Measurements from ENCODE around the gene TEX48.

The TEX48 gene

DNA sequence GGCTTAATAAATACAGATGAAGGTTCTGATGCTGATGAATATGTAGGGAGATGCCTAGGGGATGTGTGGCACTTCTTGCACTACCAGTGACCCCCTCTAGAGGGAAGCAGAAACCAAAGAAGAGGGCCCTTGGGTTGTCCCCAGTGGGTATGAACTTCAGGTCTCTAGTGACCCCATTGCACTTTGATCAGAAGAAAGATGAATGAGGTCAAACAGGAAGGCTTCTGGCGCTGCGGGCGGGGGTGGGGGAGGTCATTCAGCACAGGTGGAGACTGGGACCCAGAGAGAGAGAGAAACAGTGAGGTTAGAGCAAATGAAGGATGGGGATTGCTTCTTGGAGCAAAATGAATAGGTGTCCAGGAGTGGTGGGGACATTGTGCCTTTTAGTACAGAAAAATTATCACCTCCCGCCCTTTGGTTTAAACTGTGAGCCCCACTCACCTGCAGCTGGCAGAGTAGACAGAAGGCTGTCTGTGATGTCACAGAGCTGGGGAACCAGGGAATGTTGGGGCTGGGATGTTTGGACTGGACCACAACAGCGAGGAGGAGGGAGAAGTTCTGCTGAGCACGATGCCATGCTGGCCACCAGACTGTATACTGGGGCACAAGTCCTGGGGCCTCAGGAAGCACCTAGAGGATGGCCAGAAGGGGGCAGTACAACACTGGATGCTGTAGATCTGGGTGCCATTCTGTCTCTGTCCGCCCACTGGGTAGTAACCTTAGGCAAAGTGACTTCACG, at the start of gene TEX48:
Gene TEX48, minus strand, starts transcription at position 599 of the 739 bp plus-strand sequence. CDS start 10,469 bp downstream, outside the sequence.
- DNase-seq (ENCODE audit: low spot score) = peak; percentile 76

- DNase-seq (ENCODE audit: low spot score) = no peak
Measured at GRCh38 chr9:114731701-114732100, 49.7 kb upstream of the TEX48 start.

DNA sequence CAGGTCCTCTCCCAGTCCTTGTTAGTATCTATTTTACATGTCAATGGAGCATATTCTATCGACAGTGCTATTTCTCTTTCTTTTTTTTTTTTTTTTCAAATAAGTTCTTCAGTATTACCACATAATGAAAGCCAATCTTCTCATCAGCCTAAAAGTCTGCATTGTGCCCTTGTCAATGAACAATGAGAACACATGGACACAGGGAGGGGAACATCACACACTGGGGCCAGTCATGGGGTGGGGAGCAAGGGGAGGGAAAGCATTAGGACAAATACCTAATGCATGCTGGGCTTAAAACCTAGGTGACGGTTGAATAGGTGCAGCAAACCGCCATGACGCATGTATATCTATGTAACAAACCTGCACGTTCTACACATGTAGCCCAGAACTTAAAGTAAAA, 47.7 kb upstream of the TEX48 start:
- no peak for DNase-seq (ENCODE audit: low spot score)

DNA sequence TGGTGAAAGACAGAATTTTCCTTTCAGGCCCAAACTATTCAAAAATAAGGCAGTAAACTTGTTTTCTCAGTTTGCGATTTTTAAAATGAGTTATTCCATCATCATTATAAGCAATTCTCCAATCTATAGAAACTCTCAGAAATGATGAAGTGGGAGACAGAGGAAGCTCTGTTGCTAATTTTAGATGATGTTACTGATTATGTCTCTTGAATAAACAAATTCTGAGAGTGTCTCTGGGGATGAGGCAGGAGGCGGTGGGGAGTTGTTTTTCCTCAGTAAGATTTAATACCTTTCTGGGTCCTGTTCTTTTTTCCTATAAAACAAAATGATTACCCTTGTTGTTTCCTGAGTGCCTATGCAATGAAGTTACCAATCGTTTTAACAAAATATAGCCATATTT, 43.9 kb upstream of the TEX48 start:
- DNase-seq (ENCODE audit: low spot score) = no peak

- DNase-seq (ENCODE audit: low spot score) = no peak
Measured at GRCh38 chr9:114724744-114725143, 42.8 kb upstream of the TEX48 start.

- no peak for DNase-seq (ENCODE audit: low spot score)
Measured at GRCh38 chr9:114723931-114724330, 41.9 kb upstream of the TEX48 start.

DNA sequence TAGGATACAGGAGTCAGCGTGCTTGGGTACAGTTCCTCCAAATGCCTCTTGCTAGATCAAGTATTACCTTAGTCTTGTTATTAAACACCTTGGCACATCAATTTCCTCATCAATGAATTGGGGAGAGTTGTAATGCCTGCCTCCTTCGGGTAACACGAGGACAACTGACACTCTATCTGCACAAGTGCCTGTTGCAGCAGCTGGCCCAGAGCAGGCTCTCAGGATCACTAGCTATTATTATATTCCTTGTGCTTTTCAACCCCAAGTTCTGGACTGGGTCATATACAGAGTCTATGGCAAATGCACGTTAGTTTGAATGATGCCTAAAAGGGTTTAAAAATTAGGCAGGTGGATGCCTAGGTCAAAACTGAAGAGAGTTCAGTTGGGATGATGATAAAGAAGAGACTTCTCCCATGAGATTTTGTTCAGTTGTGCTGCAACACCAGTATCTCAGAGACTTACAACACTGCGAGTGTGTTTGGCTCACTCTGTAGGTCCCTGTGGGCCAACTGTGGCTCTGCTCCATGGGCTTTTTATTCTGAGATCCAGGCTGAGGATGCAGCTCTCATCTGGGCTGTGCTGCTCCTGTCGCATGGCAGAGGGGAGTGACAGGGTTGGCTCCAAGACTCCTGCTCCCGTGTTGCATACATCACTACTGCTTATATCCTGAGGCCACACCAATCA, 41.1 kb upstream of the TEX48 start:
- no peak for DNase-seq (ENCODE audit: low spot score)

DNA sequence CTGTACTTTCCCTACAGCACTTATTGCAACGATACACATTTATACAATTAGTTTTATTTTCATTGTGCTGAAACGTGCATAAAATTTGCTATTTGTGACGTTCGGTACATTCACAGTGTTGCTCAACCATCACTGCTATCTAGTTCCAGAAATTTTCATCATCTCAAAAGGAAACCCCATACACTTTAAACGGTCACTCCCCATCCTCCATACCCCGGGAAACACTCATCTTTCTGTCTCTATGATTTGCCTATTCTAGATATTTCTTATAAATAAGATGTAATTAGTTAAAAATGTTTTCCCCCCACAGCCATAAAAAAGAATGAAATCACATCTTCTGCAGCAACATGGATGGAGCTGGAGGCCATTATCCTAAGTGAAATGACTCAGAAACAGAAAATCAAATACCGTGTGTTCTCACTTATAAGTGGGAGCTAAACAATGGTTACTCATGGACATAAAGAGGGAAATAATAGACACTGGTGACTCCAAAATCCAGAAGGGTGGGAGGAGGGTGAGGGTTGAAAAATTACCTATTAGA, 40.2 kb upstream of the TEX48 start:
- no peak for DNase-seq (ENCODE audit: low spot score)

DNA sequence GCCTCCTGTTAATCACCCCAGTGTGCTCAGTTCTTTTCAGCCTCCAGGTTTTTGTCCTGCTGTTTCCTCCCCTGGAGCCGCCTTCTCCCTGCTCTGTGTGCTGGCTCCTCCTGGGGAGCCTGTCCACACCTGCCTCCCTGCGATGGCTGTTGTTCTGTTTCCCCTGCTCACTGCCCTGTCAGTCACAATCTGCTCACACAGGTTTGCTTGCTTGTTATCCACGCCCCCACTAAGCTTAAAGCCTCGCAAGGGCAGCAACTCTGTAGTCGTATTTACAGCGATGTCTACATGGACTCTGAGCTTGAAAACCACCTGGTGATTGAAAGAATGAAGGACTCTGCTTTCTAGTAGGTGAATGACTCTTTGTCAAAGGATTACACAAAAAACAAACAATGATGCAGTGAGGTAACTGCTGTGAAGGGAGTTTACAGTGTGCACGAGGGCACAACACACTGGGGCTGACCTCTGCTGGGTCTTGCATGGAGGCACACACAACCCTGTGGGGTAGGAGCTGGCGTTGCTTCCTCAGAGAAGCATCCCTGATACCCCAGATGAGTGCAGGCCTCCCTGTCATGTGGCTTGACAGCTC, 39.6 kb upstream of the TEX48 start:
- peak; percentile 44 for DNase-seq (ENCODE audit: low spot score)

DNA sequence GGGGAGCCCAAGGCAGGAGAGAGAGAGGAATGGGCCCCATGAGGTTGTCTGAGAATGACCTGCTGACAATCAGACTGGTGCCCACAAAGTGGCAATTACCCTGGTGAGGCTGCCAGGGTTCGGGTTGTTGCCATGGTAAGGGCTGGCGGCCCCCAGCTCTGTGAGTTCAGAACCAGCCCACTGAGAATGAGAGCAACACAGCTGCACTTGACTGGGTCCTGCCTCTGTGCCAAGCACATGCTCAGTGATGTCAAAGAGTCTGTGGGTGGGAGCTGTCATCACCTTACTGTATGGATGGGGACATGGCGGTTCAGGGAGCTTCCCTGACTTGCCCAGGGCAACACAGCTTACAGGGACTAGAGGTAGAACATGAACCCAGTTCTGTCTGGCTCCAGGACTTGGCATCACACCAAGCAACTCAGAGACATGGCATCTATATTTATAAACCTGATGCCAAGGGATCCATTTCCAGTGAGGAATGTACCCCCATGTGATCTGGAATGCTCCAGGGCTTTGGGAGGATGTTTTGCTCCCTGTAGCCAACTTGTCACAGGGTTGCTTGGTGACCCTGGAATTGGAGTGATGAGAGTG, 38.2 kb upstream of the TEX48 start:
- no peak for DNase-seq (ENCODE audit: low spot score)

DNA sequence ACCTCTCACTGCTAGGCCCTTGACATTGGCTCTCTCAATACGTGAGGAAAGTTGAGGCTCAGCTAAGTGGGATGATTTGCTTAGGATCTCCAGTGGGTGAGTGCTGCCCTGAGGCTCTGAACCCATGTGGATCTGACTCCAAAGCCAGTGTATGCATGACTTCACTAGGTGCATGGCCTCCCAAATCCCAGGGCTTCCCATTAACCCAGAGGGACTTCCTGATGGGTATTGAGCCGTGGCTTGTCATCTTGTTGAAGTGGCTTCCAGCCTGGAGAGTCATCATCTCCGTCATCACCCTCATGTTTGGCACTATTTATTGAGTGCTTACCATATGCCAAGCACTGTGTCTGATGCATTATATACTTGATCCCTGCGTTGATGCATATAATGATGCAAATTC, 37.3 kb upstream of the TEX48 start:
- no peak for DNase-seq (ENCODE audit: low spot score)

DNA sequence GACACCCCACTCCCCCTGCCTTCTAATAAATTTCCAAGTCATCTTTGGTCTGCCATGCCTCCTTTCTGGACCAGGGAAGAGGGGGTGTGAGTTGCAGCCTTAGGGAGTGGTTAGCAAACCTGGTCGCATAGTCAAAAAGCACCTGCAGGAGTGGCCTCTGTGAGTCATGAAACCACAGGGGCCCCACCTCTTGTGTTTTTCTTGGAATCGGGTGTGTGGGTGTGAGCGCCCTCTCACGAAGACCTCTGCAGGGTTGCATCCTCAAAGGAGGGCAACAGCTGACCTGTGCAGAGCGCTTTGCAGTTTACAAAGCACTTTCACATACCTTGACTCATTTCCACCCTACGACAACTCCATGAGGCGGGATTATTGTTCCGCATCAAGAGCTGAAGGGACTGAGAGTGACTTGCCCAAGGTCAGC, 36.8 kb upstream of the TEX48 start:
- peak; percentile 24 for DNase-seq (ENCODE audit: low spot score)

GRCh38 chr9:114717908-114718486, 36.0 kb upstream of the TEX48 start:
- DNase-seq (ENCODE audit: low spot score) = no peak

- DNase-seq (ENCODE audit: low spot score) = no peak
Measured at GRCh38 chr9:114709636-114710035, 27.6 kb upstream of the TEX48 start.

DNA sequence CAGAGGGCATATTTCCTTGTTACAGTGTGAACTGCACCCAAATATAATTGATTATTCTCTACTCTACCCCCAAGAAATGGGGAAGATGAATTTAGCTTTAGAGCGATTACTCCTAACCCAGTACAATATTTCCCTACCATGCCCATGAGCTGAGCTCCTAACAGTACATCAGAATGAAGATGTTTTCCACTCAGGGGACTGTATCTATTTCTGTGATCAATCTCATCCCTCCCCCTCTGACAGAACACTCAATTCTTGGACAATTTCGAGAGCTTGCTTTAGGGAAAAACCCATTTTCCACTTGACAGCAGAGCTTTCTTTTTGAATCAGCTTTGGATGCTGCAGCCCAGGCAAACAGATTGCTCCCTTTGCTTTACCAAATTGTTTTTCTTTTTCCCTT, 24.7 kb upstream of the TEX48 start:
- no peak for DNase-seq (ENCODE audit: low spot score)

DNA sequence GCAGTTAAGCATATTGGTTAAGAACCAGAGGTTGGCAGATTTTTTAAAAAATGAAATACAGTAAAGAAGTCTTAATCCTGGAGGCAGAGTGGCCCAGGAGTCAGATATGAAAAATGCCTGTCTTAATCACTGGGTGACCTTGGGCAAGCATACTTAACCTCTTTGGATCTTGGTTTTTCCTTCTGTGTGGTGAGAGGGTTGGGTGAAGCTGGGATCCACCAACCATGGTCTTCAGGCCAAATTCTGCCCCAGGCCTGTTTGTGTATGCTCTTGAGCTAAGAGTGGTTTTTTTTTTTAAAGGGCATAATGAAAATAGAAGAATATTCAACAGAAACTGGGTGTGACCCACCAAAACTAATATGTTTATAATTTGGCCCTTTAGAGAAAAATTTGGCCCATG, 20.0 kb upstream of the TEX48 start:
- DNase-seq (ENCODE audit: low spot score) = no peak

DNA sequence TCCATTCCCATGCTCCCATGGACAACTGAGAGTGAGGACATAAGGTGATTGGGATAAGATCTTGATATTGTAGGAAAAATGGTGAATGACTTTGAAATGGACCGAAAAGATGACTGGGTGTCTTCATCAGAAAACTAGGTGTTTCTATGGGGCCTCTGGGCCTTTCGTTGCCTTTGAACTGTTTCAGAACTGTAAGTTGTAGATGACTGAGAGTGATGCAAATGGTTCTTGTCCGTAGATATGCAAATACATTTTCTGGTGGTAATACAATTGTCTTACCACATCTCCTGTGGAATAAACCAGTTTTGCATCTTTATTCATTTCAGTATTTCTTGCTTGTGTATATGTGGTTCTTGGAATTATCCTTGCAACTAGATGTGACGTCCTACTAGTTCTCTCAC, 16.0 kb upstream of the TEX48 start:
- no peak for DNase-seq (ENCODE audit: low spot score)

DNA sequence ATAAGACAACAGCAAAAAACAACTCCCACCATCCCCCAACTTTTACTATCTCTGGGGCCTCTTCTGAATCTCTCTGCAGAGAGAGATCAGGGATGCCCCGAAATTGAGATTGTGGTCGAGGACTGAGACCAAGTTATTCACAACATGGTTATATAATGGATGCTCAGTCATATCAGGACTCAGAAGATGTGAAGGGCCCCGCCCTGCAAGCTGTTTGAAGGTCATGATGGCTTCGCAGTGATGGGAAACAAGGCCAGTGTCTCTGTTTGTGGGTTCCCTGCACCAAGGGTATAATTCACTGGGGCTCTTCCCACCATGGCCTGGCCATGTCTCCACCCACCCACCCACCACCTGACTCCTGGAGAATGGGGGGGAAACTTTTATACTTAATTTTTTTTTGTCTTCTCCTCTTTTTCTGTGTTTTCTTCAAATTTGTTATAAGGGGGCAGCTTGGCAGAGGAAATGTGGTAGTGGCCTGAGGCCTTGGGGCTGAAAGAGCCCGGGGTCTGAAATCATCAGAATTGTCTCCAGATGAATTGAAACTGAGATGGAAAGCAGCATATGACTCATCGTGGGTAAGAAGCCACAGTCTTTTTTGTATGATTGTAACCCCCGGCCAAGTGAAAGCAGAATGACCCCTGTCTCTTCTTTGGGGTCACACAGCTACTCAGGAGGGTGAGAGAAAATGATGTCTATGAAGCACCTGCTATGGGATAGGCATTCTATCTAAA, 15.0 kb upstream of the TEX48 start:
- no peak for DNase-seq (ENCODE audit: low spot score)

DNA sequence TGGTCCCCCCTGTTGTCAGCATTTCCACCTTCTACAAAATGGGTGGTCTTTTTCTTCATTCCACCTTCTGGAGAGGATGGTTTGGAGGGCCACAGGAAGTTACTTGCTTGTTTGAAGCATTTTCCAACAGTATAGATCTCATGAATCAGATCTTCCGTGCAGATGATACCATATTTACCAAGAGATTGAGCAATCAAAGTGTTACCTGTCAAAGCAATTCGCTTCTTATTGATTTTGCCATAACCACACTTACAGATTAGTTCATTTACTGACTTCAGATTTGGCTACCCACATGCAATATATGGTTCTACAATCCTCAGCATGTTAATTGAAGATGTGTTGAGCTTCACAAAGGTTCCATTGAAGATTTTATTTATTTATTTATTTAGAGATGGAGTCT, 14.0 kb upstream of the TEX48 start:
- DNase-seq (ENCODE audit: low spot score) = no peak

DNA sequence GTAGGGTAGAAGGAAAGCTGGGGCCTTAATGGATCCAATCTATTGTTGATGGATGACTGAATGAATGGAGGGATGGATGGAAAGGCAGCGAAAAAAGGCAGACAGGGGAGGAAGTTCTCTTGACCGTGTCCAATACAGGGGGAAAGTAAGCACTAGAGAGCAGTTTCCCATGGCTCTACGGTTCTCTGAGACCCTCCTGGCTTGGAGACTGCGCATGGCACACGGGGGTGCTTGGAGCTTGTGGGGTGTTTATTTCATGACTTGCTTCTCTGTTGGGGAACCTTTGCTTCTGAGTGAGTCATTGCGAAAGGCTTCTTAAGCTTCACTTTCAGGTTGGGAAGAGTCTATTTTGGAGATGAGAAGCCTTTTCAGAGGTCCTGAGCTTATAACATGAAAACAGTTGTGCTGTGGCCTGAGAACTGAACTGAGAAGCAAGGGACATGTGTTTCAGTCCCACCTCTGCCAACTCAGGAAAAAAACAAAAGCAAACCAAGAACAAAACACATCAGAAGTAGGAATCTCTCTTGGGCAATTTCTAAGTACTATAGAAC, 12.8 kb upstream of the TEX48 start:
- no peak for DNase-seq (ENCODE audit: low spot score)

DNA sequence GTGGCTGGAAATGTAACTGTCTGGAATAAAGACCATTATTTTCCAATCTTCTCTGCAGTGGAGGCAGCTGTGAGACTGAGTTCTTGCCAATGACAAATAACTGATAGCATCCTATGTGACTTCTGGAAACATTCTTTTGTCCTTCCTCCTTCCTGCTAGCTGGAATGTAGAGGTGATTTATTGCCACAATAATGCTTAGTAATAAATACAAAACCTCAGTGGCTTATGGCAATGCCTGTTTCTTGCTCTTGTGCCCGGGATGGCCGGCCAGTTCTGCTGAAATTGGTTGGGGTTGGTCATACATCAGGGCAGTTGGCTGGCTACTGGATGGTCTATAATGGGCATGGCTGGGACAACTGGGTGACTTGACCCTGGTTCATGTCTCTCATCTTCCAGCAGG, 12.2 kb upstream of the TEX48 start:
- no peak for DNase-seq (ENCODE audit: low spot score)
